ENCODE measurements around the gene ZFP90. TPM values are rescaled to one million over a fixed set of nuclear protein-coding genes. Genes with fewer than 3 reads are reported as not detected.

Gene ZFP90
- total RNA-seq, 1 donor from 2014 or later, result 19.3 TPM

DNA sequence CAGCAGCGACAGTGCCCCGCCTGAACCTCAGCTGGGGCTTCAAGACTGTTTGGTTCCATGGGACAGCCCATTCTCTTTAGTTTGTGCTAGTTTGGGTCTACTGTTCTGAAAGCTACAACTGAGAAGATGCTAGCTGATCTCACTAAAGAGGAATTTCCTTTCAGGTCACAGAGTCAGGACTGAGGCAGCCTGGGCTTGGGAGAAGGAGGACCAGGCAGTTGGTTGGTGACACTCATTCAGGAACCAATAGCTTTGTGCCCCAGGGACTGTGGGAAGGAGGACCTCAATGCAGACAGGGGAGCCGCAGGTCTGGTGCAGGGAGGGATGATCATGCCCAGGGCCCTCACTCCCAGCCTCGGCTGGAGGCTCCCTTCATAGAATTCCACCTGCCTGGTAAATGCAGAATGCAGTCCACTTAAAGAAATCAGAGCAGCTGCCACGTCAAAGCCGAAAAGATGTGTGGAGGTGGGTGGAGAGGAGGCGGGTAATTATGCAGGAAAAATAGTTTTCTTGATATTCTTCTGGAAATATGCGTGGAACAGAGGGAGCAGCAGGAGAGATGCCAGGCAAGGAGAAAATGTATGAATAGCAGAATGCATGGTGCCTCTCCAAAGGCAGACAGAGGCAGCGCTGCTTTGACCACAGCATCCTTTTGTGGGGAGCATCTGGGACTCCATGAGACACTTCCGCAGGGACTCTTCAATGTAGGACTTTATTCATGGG, 32.6 kb upstream of the ZFP90 start:
- H3K4me1 Mint-ChIP-seq (ENCODE audit: low read depth), result no peaks in the 10 kb centered on the region
- DNase-seq (ENCODE audit: low spot score), result no peak
- H3K36me3 Mint-ChIP-seq (ENCODE audit: low read depth), result no peaks in the 10 kb centered on the region
- H3K27me3 Mint-ChIP-seq (ENCODE audit: insufficient read depth), result peaks cover 37% of the 10 kb centered on the region
- H3K27ac Mint-ChIP-seq, result no peak overlapping the region
- no peaks in the 10 kb centered on the region for H3K9me3 Mint-ChIP-seq
- intact Hi-C loops (cut with micrococcal nuclease), result no loop called here
- H3K4me3 Mint-ChIP-seq, result no peak overlapping the region

DNA sequence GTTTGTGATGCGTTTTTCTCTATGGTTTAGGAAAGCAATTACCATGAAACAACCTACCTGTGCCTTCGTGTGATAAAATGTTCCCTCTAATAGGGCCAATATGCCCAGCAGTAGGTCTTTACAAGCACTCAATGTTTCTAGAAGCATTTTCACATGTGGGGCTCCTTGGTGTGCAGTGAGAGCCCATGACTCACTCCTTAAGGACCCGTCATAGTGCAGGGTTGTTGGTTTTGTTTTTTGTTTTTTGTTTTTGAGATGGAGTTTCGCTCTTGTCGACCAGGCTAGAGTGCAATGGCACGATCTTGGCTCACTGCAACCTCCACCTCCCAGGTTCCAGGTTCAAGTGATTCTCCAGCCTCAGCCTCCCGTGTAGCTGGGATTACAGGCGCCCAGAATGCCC, 31.1 kb upstream of the ZFP90 start:
- DNase-seq (ENCODE audit: low spot score), result no peak
- Mint-ChIP-seq H3K27me3 (ENCODE audit: insufficient read depth) (peaks cover 42% of the 10 kb centered on the region), H3K9me3 (no peaks in the 10 kb centered on the region), H3K4me3 (no peak overlapping the region), H3K36me3 (ENCODE audit: low read depth) (no peaks in the 10 kb centered on the region), H3K4me1 (ENCODE audit: low read depth) (no peaks in the 10 kb centered on the region), H3K27ac (no peak overlapping the region)
- intact Hi-C loops (cut with micrococcal nuclease), result no loop called here

DNA sequence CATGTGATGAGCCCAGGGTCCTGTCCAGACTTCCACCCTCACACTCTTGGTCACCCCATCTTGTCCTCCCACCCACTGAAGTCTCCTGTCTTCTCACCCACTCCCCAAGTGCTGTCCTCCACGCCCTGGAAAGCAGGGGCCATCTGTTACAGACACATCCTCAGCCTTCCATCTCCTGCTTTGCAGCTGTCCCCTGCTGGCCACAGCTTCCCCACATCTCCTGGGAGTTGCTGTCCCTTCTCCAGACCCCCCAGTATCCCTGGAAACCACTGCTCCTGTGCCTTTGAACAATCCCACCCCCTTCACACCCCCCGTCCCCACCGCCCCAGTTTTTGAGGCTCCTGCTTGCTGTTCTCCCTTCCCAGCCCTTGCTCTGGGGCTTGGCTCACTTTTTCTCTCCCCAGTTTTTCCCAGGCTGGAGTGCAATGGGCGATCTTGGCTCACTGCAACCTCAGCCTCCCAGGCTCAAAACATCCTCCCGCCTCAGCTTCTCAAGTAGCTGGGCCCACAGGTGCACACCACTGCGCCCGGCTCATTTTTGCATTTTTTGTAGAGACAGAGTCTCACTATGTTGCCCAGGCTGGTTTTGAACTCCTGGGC, 30.4 kb upstream of the ZFP90 start:
- Mint-ChIP-seq H3K4me3 (no peak overlapping the region), H3K27me3 (ENCODE audit: insufficient read depth) (peaks cover 38% of the 10 kb centered on the region), H3K27ac (no peak overlapping the region), H3K4me1 (ENCODE audit: low read depth) (no peaks in the 10 kb centered on the region), H3K9me3 (no peaks in the 10 kb centered on the region), H3K36me3 (ENCODE audit: low read depth) (no peaks in the 10 kb centered on the region)
- intact Hi-C loops (cut with micrococcal nuclease), result no loop called here
- DNase-seq (ENCODE audit: low spot score), result no peak

DNA sequence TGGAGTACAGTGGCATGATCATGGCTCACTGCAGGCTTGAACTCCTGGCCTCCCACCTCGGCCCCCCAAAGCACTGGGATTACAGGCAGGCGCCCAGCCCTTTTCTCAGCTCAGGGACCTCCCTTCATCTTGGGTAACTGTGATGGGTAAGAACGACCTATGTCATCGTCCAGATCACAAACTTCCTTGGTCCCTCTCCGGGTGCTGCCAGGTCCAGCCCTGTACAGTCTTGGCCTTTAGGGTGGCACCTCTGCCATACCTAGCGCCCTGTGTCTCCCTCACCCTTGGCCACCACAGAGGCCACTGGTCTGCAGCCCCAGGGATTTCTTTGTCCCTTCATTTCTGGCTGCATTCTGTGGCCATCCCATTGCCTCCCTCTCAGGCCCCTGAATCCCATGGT, 29.7 kb upstream of the ZFP90 start:
- Mint-ChIP-seq H3K36me3 (ENCODE audit: low read depth) (no peaks in the 10 kb centered on the region), H3K27me3 (ENCODE audit: insufficient read depth) (peaks cover 42% of the 10 kb centered on the region), H3K4me3 (no peak overlapping the region), H3K27ac (no peak overlapping the region), H3K9me3 (no peaks in the 10 kb centered on the region), H3K4me1 (ENCODE audit: low read depth) (no peaks in the 10 kb centered on the region)
- intact Hi-C loops (cut with micrococcal nuclease), result no loop called here
- no peak for DNase-seq (ENCODE audit: low spot score)

DNA sequence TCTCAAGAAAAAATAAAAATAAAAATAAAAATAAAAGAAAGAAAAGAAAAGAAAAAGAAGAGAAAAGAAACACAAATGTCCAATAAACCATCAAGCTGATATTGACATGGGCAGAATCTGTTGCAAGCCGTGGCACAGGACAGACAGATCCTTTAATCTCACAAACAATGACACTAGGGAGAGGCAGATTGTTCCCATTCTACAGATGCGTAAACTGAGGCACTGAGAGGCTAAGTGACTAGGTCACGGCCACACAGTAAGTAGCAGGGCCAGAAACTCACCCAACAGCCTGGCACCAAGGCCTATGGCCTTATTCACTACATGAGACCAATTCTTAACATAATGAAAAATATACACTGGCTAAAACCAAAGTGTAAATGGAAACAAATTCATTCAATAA, 28.3 kb upstream of the ZFP90 start:
- H3K27ac Mint-ChIP-seq, result no peak overlapping the region
- no peaks in the 10 kb centered on the region for H3K4me1 Mint-ChIP-seq (ENCODE audit: low read depth)

DNA sequence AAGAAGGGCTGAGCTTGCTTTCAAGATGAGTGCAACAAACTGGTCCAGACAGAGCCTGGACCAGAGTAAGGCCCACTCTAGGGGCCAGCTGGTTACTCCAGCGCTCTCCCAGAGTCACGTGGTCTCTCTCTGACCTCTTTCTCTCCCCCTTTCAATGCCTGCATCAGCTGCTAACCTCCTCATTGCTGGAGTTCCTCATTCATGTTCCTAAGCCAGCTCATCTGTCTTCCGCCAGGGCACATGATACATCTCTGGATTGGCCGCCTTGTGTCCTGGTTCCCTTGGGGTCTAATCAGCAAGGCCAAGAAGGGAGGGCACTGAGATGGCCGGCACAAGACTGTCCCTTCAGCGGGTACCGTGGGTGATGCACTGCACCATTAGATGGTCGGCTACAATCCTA, 26.9 kb upstream of the ZFP90 start:
- no peak overlapping the region for H3K27ac Mint-ChIP-seq
- DNase-seq (ENCODE audit: low spot score), result no peak
- no peak overlapping the region for H3K4me3 Mint-ChIP-seq
- peaks cover 26% of the 10 kb centered on the region for H3K27me3 Mint-ChIP-seq (ENCODE audit: insufficient read depth)
- intact Hi-C loops (cut with micrococcal nuclease), result loop anchor here (5.0 kb wide), 1 partner anchor 250 kb away; the partner anchor contains the start of gene SLC7A6
- no peaks in the 10 kb centered on the region for H3K36me3 Mint-ChIP-seq (ENCODE audit: low read depth)
- H3K9me3 Mint-ChIP-seq, result no peaks in the 10 kb centered on the region
- H3K4me1 Mint-ChIP-seq (ENCODE audit: low read depth), result no peaks in the 10 kb centered on the region

More for the DNA sequence above, 28.3 kb upstream of the ZFP90 start:
- peaks cover 34% of the 10 kb centered on the region for H3K27me3 Mint-ChIP-seq (ENCODE audit: insufficient read depth)
- no peak for DNase-seq (ENCODE audit: low spot score)
- intact Hi-C loops (cut with micrococcal nuclease), result loop anchor here (1.0 to 5.0 kb wide), 5 partner anchors 10 to 248 kb away; partner anchors contain the start of gene SLC7A6
- H3K4me3 Mint-ChIP-seq, result no peak overlapping the region
- no peaks in the 10 kb centered on the region for H3K36me3 Mint-ChIP-seq (ENCODE audit: low read depth)
- H3K9me3 Mint-ChIP-seq, result no peaks in the 10 kb centered on the region

DNA sequence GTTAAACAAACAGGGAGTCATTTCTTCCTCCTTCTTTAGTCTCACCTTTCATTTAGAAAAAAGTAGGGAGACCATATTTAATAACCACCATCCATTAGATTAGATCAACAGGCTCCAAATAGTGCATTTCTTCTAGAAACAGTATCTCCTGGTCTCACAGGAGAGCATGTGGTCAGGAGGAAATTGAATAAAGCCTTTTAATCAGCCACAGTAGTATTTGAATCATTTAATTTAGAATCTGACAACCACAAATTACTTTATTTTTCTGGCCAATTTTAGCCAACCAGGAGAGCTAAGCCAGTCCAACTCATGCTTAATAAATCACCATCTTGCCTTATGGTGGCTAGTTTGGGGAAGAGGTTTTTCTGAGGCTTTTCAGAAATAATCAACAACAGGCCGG, 26.3 kb upstream of the ZFP90 start:
- no peaks in the 10 kb centered on the region for H3K36me3 Mint-ChIP-seq (ENCODE audit: low read depth)
- H3K4me3 Mint-ChIP-seq, result no peak overlapping the region
- peaks cover 26% of the 10 kb centered on the region for H3K27me3 Mint-ChIP-seq (ENCODE audit: insufficient read depth)
- no peaks in the 10 kb centered on the region for H3K4me1 Mint-ChIP-seq (ENCODE audit: low read depth)
- DNase-seq (ENCODE audit: low spot score), result no peak
- intact Hi-C loops (cut with micrococcal nuclease), result loop anchor here (5.0 kb wide), 1 partner anchor 250 kb away; the partner anchor contains the start of gene SLC7A6
- H3K27ac Mint-ChIP-seq, result no peak overlapping the region
- no peaks in the 10 kb centered on the region for H3K9me3 Mint-ChIP-seq

DNA sequence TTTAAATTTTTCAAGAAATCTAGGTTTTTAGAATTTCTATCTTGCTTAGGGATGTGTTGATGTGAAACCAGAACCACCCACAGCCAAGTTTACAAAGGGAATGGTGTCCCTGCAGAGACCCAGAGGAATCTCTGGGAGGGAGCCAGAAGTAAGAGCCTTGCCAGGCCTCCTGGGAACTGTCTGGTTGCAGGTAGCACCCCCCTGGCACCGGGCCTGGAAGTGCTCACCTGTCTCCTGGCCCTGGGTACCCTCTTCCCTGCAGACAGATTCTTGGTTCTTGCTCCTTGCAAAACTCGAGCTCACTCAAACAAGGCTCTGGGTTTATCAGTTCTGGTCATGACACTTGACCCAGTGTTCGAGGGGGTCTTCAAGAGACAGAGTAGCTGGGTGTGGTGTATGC, 24.6 kb upstream of the ZFP90 start:
- peaks cover 14% of the 10 kb centered on the region for H3K27me3 Mint-ChIP-seq (ENCODE audit: insufficient read depth)
- H3K36me3 Mint-ChIP-seq (ENCODE audit: low read depth), result no peaks in the 10 kb centered on the region
- no peak overlapping the region for H3K4me3 Mint-ChIP-seq
- no peaks in the 10 kb centered on the region for H3K4me1 Mint-ChIP-seq (ENCODE audit: low read depth)
- H3K27ac Mint-ChIP-seq, result no peak overlapping the region
- H3K9me3 Mint-ChIP-seq, result no peaks in the 10 kb centered on the region
- DNase-seq (ENCODE audit: low spot score), result no peak
- intact Hi-C loops (cut with micrococcal nuclease), result loop anchor here (5.0 kb wide), 1 partner anchor 252 kb away; the partner anchor contains the start of gene SLC7A6

DNA sequence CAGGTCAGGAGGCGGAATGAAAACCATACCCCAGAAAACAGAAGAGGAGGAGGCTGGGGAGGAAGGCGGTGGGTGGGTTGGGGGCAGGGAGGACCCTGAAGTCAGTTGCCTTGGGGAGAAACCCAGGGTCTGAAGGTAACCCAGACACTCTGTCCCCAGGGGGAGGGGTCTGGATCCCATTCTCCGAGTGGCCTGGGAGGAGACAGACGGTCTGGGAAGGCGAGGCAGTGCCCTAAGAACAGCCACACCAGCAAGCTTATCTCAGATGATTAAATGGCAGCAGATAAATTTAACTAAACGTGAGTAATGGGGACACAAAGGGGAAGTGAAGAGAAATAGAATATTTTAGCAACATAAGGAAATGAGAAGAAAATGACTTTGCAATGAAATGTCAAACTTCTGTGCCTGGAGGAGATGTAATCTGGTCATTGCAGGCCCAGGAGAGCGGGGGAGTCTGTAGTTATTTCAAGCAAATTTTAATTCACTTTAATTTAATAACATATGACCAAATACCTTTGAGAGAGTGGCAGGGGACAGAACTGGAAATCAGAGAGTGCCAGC, 21.4 kb upstream of the ZFP90 start:
- Mint-ChIP-seq H3K9me3 (no peaks in the 10 kb centered on the region), H3K27me3 (ENCODE audit: insufficient read depth) (peaks cover 4% of the 10 kb centered on the region), H3K4me3 (no peak overlapping the region), H3K4me1 (ENCODE audit: low read depth) (peaks cover 9% of the 10 kb centered on the region), H3K27ac (no peak overlapping the region), H3K36me3 (ENCODE audit: low read depth) (no peaks in the 10 kb centered on the region)
- intact Hi-C loops (cut with micrococcal nuclease), result no loop called here
- no peak for DNase-seq (ENCODE audit: low spot score)

DNA sequence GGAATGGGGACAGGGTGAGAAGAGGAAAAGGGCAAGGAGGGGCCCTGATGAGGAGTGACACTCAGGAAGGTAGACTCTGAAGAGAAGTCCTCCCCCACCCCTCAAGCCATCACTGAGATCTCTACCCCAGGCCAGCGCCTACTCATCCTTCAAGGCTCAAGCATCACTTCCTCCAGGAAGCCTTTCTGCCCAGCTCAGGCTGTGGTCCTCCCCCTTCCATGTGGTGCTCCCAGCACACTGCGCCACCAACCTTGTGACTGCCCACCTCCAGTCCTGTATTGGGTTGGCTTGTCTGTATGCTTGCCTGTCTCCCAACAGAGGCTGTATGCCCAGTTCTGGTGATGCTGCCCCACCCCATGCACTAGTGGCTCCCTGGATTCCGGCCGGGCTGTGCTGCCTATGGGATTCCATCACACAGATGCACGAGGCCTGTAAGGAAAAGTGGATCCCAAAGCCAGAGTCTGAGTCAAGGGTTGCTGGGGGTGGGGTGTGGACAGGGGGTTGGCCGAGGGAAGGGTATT, 19.8 kb upstream of the ZFP90 start:
- DNase-seq (ENCODE audit: low spot score), result no peak
- intact Hi-C loops (cut with micrococcal nuclease), result no loop called here
- H3K4me3 Mint-ChIP-seq, result no peak overlapping the region
- H3K27ac Mint-ChIP-seq, result no peak overlapping the region
- no peaks in the 10 kb centered on the region for H3K9me3 Mint-ChIP-seq
- peaks cover 9% of the 10 kb centered on the region for H3K4me1 Mint-ChIP-seq (ENCODE audit: low read depth)
- H3K27me3 Mint-ChIP-seq (ENCODE audit: insufficient read depth), result no peaks in the 10 kb centered on the region
- no peaks in the 10 kb centered on the region for H3K36me3 Mint-ChIP-seq (ENCODE audit: low read depth)

DNA sequence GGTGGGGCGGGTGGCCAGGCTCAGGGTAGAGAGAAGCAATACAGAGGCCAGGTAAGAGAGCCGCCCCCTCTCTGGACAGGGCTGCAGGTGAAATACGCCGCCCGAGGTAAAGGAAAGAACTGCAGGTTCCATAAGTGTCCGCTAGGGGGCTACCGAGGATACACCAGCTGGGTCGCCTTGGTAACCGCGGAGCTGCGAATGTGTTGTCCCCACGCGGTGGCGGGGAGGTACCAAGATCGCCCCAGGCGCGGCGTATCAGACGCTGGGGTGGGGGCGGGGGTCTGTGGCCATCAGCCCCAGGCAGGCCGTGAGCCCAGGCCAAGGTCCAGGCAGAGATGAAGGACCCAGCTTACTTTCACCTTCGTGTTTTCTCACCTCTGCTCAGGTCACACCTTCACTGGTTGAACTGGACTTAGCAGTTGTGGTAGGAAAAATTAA, 18.4 kb upstream of the ZFP90 start:
- H3K36me3 Mint-ChIP-seq (ENCODE audit: low read depth), result no peaks in the 10 kb centered on the region
- peak; percentile 82 for DNase-seq (ENCODE audit: low spot score)
- H3K27ac Mint-ChIP-seq, result no peak overlapping the region
- no peaks in the 10 kb centered on the region for H3K27me3 Mint-ChIP-seq (ENCODE audit: insufficient read depth)
- no peak overlapping the region for H3K4me3 Mint-ChIP-seq
- peaks cover 9% of the 10 kb centered on the region for H3K4me1 Mint-ChIP-seq (ENCODE audit: low read depth)
- H3K9me3 Mint-ChIP-seq, result no peaks in the 10 kb centered on the region
- intact Hi-C loops (cut with micrococcal nuclease), result loop anchor here (1.0 kb wide), 3 partner anchors 10 to 72 kb away; partner anchors contain the start of gene SMPD3

DNA sequence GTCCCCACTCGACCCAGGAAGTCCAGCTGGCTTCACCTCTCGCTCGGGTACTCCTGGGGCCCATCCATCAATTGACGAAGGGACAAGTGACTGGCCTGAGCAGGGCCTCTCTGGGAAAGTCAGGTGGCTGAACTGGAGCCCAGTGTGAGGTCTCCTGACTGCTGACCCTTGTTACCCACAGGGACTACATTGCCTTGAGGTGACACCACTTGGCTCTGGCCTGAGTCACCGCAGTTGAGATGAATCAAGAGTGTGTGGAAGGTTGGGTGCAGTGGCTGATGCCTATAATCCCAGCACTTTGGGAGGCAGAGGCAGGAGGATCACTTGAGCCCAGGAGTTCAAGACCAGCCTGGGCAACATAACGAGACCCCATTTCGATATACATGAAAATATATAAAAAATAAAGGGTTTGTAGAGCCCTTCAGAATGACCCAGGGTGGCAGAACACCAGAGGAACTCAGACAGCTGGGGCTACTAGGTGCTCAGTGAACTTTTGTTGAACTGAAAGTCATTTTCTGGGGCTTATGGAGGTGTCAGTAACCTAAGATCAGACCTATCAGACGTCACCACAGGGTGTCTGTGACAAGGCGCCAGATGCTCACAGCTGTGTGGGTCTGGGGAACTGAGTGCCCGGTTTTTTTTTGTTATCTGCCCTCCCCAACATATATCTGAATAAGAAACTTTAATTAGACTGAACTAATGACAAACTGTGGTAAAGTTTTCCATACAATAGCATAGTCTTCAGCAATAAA, 14.8 kb upstream of the ZFP90 start:
- DNase-seq (ENCODE audit: low spot score), result no peak
- H3K36me3 Mint-ChIP-seq (ENCODE audit: low read depth), result no peaks in the 10 kb centered on the region
- intact Hi-C loops (cut with micrococcal nuclease), result no loop called here
- H3K27ac Mint-ChIP-seq, result no peak overlapping the region
- peaks cover 19% of the 10 kb centered on the region for H3K4me1 Mint-ChIP-seq (ENCODE audit: low read depth)
- peaks cover 2% of the 10 kb centered on the region for H3K27me3 Mint-ChIP-seq (ENCODE audit: insufficient read depth)
- no peaks in the 10 kb centered on the region for H3K9me3 Mint-ChIP-seq
- H3K4me3 Mint-ChIP-seq, result no peak overlapping the region

Data from activated T-helper 1 cell treated with anti-CD3 and anti-CD28 coated beads, Interleukin-12 subunit alpha, Interleukin-12 subunit beta, Interleukin-2, Interleukin-4 antibody, amounts not matched to agents 30 ng/mL and 10 ng/mL and 1 ng/mL, durations not matched to agents 14 hours and 24 hours and 36 hours (primary cell).